SKM-1 (cell line): ENCODE data around the gene JHY.

ENCODE experiments used
- DNase-seq: peaks from one replicate; lab custom pipeline; 2025; ENCODE audit not compliant: unreplicated experiment; lab: John Stamatoyannopoulos, UW

JHY gene

GRCh38 chr11:122871302-122871701 is 11.3 kb upstream of the JHY start:
- DNase-seq = no peak

- no peak for DNase-seq
These were observed 10.5 kb upstream of the JHY start for GRCh38 chr11:122872046-122872445.

GRCh38 chr11:122874991-122875390 is 7.6 kb upstream of the JHY start:
- DNase-seq = no peak

- DNase-seq = no peak
These were observed 4.8 kb upstream of the JHY start for GRCh38 chr11:122877732-122878131.

GRCh38 chr11:122879785-122880184 is 2.8 kb upstream of the JHY start:
- DNase-seq = no peak

GRCh38 chr11:122882857-122883645 is 492 bp downstream of the JHY start:
- peak; percentile 47 for DNase-seq

- DNase-seq = no peak
These were observed 1.1 kb downstream of the JHY start for GRCh38 chr11:122883646-122883979.

- DNase-seq = no peak
These were observed 5.6 kb downstream of the JHY start for GRCh38 chr11:122888162-122888561.

GRCh38 chr11:122893131-122893530 is 10.6 kb downstream of the JHY start:
- peak; percentile 53 for DNase-seq

- DNase-seq = no peak
These were observed 13.0 kb downstream of the JHY start for GRCh38 chr11:122895563-122895962.

- DNase-seq = no peak
These were observed 15.1 kb downstream of the JHY start for GRCh38 chr11:122897606-122898210.

GRCh38 chr11:122898799-122899198 is 16.2 kb downstream of the JHY start:
- no peak for DNase-seq

GRCh38 chr11:122900587-122901202 is 18.1 kb downstream of the JHY start:
- no peak for DNase-seq

GRCh38 chr11:122902951-122903350 is 20.4 kb downstream of the JHY start:
- DNase-seq = no peak

- no peak for DNase-seq
These were observed 28.2 kb downstream of the JHY start for GRCh38 chr11:122910775-122911174.

- DNase-seq = no peak
These were observed 34.8 kb downstream of the JHY start for GRCh38 chr11:122917311-122917710.

GRCh38 chr11:122918734-122919133 is 36.2 kb downstream of the JHY start:
- no peak for DNase-seq

GRCh38 chr11:122920579-122920978 is 38.0 kb downstream of the JHY start:
- no peak for DNase-seq

- no peak for DNase-seq
These were observed 40.3 kb downstream of the JHY start for GRCh38 chr11:122922893-122923292.

- DNase-seq = no peak
These were observed 40.7 kb downstream of the JHY start for GRCh38 chr11:122923302-122923701.

GRCh38 chr11:122931510-122931909 is 49.0 kb downstream of the JHY start:
- DNase-seq = no peak

GRCh38 chr11:122933416-122933815 is 50.9 kb downstream of the JHY start:
- no peak for DNase-seq
